Breast epithelium (tissue), 3 donors: ENCODE data around the gene KIAA1217.

ENCODE experiments used
- POLR2A ChIP-seq: fragments of 450-650 bp; IDR thresholded peaks from one replicate; pipeline ENCODE4 v1.6.1; 2016; ENCODE audit warnings: antibody characterized with exemption, mild to moderate bottlenecking, moderate library complexity
- TF ChIP-seq, protein P1 (sequence below), 3 donors: fragments of 450-650 bp; IDR thresholded peaks; one replicate each; pipeline ENCODE4 v1.5.1; 2016 to 2017; ENCODE audit warnings: antibody characterized with exemption in 3 of 3, mild to moderate bottlenecking in 3 of 3, moderate library complexity in 3 of 3

DNA sequence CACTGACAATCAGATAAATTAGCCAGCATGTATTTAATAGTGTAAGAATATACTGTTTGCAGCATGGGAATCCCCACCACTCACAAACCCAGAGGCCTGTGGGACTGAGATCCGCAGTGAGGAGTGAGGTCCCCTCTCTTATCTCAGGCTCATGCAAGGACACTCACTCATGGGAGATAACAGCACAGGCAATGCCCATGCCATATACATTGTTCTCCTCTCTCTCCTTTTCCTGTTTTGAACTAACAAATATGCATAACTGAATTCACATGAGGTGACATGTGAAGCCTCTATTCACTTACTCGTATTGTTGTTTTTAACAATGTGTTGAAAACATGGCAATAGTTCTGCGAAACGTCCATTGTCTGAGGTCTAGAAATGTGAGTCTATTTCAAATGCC is 284.2 kb downstream of the KIAA1217 start:
- no peak for TF ChIP-seq POLR2A
- TF ChIP-seq, protein P1, sequence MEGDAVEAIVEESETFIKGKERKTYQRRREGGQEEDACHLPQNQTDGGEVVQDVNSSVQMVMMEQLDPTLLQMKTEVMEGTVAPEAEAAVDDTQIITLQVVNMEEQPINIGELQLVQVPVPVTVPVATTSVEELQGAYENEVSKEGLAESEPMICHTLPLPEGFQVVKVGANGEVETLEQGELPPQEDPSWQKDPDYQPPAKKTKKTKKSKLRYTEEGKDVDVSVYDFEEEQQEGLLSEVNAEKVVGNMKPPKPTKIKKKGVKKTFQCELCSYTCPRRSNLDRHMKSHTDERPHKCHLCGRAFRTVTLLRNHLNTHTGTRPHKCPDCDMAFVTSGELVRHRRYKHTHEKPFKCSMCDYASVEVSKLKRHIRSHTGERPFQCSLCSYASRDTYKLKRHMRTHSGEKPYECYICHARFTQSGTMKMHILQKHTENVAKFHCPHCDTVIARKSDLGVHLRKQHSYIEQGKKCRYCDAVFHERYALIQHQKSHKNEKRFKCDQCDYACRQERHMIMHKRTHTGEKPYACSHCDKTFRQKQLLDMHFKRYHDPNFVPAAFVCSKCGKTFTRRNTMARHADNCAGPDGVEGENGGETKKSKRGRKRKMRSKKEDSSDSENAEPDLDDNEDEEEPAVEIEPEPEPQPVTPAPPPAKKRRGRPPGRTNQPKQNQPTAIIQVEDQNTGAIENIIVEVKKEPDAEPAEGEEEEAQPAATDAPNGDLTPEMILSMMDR (IDR thresholded peaks at IDR 0.05), result no peak
